ENCODE data around the gene MT2A. TPM values are rescaled to one million over a fixed set of nuclear protein-coding genes. Genes with fewer than 3 reads are reported as not detected.

The MT2A gene
- total RNA-seq, 1 donor from 2014 or later = 112 TPM

DNA sequence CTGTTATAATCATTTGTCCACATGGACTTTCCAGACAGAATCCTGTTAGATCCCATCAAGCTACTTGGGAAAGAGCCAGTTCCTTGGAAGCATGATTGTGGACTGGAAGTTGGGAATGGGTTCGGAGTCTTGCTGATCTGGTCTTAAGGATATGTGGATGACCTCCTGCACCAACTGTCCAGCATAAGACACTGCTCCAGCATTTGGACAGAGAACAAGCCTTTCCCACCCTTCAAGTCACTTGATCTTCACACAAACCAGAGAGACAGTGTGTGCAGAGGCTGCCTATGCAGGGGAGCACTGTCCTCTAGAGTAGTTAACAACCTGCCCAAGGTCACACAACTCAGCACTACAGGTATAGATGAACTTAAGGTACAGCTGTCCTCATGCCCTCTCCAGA, 37.5 kb downstream of the MT2A start:
- FAIRE-seq = no peak
- Histone ChIP-seq H2AFZ (ENCODE audit: low read depth, low read length) (no peak overlapping the region), H3K79me2 (ENCODE audit: insufficient read depth, low read length) (no peaks in the 10 kb centered on the region), H3K4me2 (ENCODE audit: low read length) (no peak overlapping the region), H3K27me3 (ENCODE audit: insufficient read depth, low read length) (peaks cover 98% of the 10 kb centered on the region), H4K20me1 (ENCODE audit: insufficient read depth, low read length) (no peaks in the 10 kb centered on the region), H3K4me3 (ENCODE audit: insufficient read depth, low read depth, low read length) (no peak overlapping the region), H3K36me3 (ENCODE audit: insufficient read depth, low read length) (no peaks in the 10 kb centered on the region), H3K4me1 (ENCODE audit: insufficient read depth, low read length) (peaks cover 9% of the 10 kb centered on the region), H3K27ac (ENCODE audit: low read depth, low read length) (no peak overlapping the region), H3K9ac (ENCODE audit: low read length) (no peak overlapping the region), H3K9me3 (ENCODE audit: insufficient read depth, low read depth, low read length) (no peaks in the 10 kb centered on the region)
- TF ChIP-seq, protein P1, sequence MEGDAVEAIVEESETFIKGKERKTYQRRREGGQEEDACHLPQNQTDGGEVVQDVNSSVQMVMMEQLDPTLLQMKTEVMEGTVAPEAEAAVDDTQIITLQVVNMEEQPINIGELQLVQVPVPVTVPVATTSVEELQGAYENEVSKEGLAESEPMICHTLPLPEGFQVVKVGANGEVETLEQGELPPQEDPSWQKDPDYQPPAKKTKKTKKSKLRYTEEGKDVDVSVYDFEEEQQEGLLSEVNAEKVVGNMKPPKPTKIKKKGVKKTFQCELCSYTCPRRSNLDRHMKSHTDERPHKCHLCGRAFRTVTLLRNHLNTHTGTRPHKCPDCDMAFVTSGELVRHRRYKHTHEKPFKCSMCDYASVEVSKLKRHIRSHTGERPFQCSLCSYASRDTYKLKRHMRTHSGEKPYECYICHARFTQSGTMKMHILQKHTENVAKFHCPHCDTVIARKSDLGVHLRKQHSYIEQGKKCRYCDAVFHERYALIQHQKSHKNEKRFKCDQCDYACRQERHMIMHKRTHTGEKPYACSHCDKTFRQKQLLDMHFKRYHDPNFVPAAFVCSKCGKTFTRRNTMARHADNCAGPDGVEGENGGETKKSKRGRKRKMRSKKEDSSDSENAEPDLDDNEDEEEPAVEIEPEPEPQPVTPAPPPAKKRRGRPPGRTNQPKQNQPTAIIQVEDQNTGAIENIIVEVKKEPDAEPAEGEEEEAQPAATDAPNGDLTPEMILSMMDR (IDR thresholded peaks at IDR 0.05; ENCODE audit: insufficient read depth, low read depth, low read length) = no peak
- TF ChIP-seq EZH2 (IDR thresholded peaks at IDR 0.05; ENCODE audit: insufficient read depth, low read length) = no peak
- H3K27ac Mint-ChIP-seq (ENCODE audit: unreplicated experiment) = no peak overlapping the region
- H3K9me3 Mint-ChIP-seq (ENCODE audit: unreplicated experiment) = no peaks in the 10 kb centered on the region
- no peaks in the 10 kb centered on the region for H3K36me3 Mint-ChIP-seq (ENCODE audit: low read depth, unreplicated experiment)
- no peak overlapping the region for H3K4me3 Mint-ChIP-seq (ENCODE audit: unreplicated experiment)
- peaks cover 92% of the 10 kb centered on the region for H3K27me3 Mint-ChIP-seq (ENCODE audit: low read depth, unreplicated experiment)
- H3K4me1 Mint-ChIP-seq (ENCODE audit: low read depth, unreplicated experiment) = no peaks in the 10 kb centered on the region
- DNase-seq (ENCODE audit: low read depth) = no peak

DNA sequence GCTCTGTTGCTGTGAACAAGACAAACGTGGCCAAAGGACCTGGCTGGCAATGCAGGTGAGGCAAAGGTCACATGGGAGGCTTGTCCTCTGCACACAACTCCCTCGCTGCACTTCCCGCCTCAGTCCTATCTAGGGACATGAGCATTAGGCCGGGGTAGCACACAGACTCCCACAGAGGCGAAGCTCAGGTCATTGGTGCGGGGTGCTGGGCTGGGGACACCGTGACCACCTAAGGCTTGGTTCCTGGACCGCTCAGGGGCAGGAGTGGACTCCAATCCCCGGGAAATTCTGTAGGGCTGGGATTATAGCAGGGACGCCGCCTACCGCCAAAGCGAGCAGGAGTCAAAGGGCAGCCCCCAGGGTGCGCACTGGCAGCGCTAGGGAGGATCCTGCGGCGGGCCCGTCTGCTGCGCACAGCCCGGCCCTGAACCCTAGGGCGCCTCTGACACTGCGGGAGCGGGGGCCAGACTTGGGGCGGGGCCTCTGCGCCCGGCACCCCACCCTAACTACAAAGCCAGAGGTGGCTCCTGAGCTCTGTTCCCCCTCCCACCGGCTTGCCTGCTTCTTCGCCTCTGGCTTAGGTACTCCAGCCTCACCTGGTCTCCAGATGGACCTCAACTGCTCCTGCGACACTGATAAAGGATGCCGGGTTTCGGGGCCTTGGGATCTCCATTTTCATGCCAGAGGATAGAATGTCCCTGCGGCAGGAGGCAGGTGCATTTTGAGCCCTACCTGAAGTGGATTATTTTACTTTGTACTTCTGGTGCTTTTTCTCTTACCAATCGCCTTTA, 39.5 kb downstream of the MT2A start:
- Histone ChIP-seq H3K79me2 (ENCODE audit: insufficient read depth, low read length) (no peaks in the 10 kb centered on the region), H3K27me3 (ENCODE audit: insufficient read depth, low read length) (peaks cover 95% of the 10 kb centered on the region), H3K9ac (ENCODE audit: low read length) (no peak overlapping the region), H3K9me3 (ENCODE audit: insufficient read depth, low read depth, low read length) (no peaks in the 10 kb centered on the region), H3K4me1 (ENCODE audit: insufficient read depth, low read length) (peaks cover 9% of the 10 kb centered on the region), H3K27ac (ENCODE audit: low read depth, low read length) (no peak overlapping the region), H3K36me3 (ENCODE audit: insufficient read depth, low read length) (no peaks in the 10 kb centered on the region), H3K4me3 (ENCODE audit: insufficient read depth, low read depth, low read length) (no peak overlapping the region), H3K4me2 (ENCODE audit: low read length) (no peak overlapping the region), H2AFZ (ENCODE audit: low read depth, low read length) (no peak overlapping the region), H4K20me1 (ENCODE audit: insufficient read depth, low read length) (no peaks in the 10 kb centered on the region)
- no peak overlapping the region for H3K4me3 Mint-ChIP-seq (ENCODE audit: unreplicated experiment)
- DNase-seq (ENCODE audit: low read depth) = no peak
- no peak for FAIRE-seq
- H3K27ac Mint-ChIP-seq (ENCODE audit: unreplicated experiment) = no peak overlapping the region
- TF ChIP-seq, protein P1 (IDR thresholded peaks at IDR 0.05; ENCODE audit: insufficient read depth, low read depth, low read length) = no peak
- peak; percentile 73 for TF ChIP-seq EZH2 (IDR thresholded peaks at IDR 0.05; ENCODE audit: insufficient read depth, low read length)
- H3K4me1 Mint-ChIP-seq (ENCODE audit: low read depth, unreplicated experiment) = no peaks in the 10 kb centered on the region
- no peaks in the 10 kb centered on the region for H3K9me3 Mint-ChIP-seq (ENCODE audit: unreplicated experiment)
- peaks cover 93% of the 10 kb centered on the region for H3K27me3 Mint-ChIP-seq (ENCODE audit: low read depth, unreplicated experiment)
- no peaks in the 10 kb centered on the region for H3K36me3 Mint-ChIP-seq (ENCODE audit: low read depth, unreplicated experiment)

DNA sequence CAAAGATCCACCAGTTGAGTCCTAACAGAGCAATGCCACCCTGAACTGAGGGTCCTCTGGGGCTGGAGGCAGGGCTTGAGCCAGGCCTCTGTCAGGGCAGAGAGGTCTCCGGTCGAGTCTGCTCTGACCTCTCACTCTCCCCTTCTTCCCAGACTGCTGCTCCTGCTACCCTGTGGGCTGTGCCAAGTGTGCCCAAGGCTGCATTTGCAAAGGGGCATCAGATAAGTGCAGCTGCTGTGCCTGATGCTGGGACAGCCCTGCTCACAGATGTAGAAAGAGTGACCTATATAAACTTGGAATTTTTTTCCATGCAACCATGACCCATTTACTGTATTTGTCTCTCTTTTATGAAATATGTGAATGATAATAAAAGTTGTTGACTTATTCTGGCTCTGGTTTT, 40.9 kb downstream of the MT2A start:
- Mint-ChIP-seq H3K27ac (ENCODE audit: unreplicated experiment) (no peak overlapping the region), H3K4me1 (ENCODE audit: low read depth, unreplicated experiment) (no peaks in the 10 kb centered on the region), H3K36me3 (ENCODE audit: low read depth, unreplicated experiment) (no peaks in the 10 kb centered on the region), H3K27me3 (ENCODE audit: low read depth, unreplicated experiment) (peaks cover 91% of the 10 kb centered on the region), H3K4me3 (ENCODE audit: unreplicated experiment) (no peak overlapping the region), H3K9me3 (ENCODE audit: unreplicated experiment) (no peaks in the 10 kb centered on the region)
- Histone ChIP-seq H4K20me1 (ENCODE audit: insufficient read depth, low read length) (no peaks in the 10 kb centered on the region), H3K4me3 (ENCODE audit: insufficient read depth, low read depth, low read length) (no peak overlapping the region), H3K27me3 (ENCODE audit: insufficient read depth, low read length) (peaks cover 87% of the 10 kb centered on the region), H3K27ac (ENCODE audit: low read depth, low read length) (no peak overlapping the region), H3K36me3 (ENCODE audit: insufficient read depth, low read length) (no peaks in the 10 kb centered on the region), H3K4me1 (ENCODE audit: insufficient read depth, low read length) (peaks cover 2% of the 10 kb centered on the region), H3K79me2 (ENCODE audit: insufficient read depth, low read length) (no peaks in the 10 kb centered on the region), H3K9ac (ENCODE audit: low read length) (no peak overlapping the region), H2AFZ (ENCODE audit: low read depth, low read length) (no peak overlapping the region), H3K9me3 (ENCODE audit: insufficient read depth, low read depth, low read length) (no peaks in the 10 kb centered on the region), H3K4me2 (ENCODE audit: low read length) (no peak overlapping the region)
- no peak for DNase-seq (ENCODE audit: low read depth)
- FAIRE-seq = no peak
- TF ChIP-seq, protein P1 (IDR thresholded peaks at IDR 0.05; ENCODE audit: insufficient read depth, low read depth, low read length) = no peak
- no peak for TF ChIP-seq EZH2 (IDR thresholded peaks at IDR 0.05; ENCODE audit: insufficient read depth, low read length)

All from astrocyte (in vitro differentiated cells and primary cell).